HT1080 (cell line): ENCODE measurements around the gene SLC5A5. TPM values are rescaled to one million over a fixed set of nuclear protein-coding genes. Genes with fewer than 3 reads are reported as not detected.

Source experiments
- small RNA-seq: library from RNA; depleted of rRNA; stranded (forward); fragments of <200 nt; gene quantifications from one replicate; pipeline ENCODE3, GENCODE V24; 2014
- total RNA-seq: library from RNA; depleted of rRNA; stranded (reverse); fragments of >200 nt; shearing (Covaris generic); gene quantifications from 2 replicates; pipeline ENCODE4 v1.2.3, GENCODE V29; 2014; rRNA removed

Gene SLC5A5
- total RNA-seq, 1 experiment from 2014 or later, result not detected

Small RNA genes within 50 kb of the gene (small RNA-seq; reads per million reads assigned to genes)
- not detected for gene SNORA68

Other genes starting within 250 kb of the SLC5A5 start
- 0.02 and 0.07 TPM in 2 replicates for gene UNC13A, start 183.6 kb upstream of the SLC5A5 start, total RNA-seq
- 30.3 and 45.0 TPM in 2 replicates for gene MAP1S, start 152.5 kb upstream of the SLC5A5 start, total RNA-seq
- 0.53 TPM in 2 replicates for gene FCHO1, start 120.5 kb upstream of the SLC5A5 start, total RNA-seq
- gene B3GNT3, start 76.8 kb upstream of the SLC5A5 start, total RNA-seq, result 0.20 TPM in 1 of 2 replicates, not detected in the other
- gene INSL3, start 50.4 kb upstream of the SLC5A5 start, total RNA-seq, result not detected in 2 replicates
- 0.06 TPM in 1 of 2 replicates, not detected in the other for gene JAK3, start 24.0 kb upstream of the SLC5A5 start, total RNA-seq
- 2,013 and 2,102 TPM in 2 replicates for gene RPL18A, start 12.0 kb upstream of the SLC5A5 start, total RNA-seq
- 50.8 and 70.0 TPM in 2 replicates for gene CCDC124, start 61.1 kb downstream of the SLC5A5 start, total RNA-seq
- not detected in 2 replicates for gene KCNN1, start 95.2 kb downstream of the SLC5A5 start, total RNA-seq
- 8.7 and 10.3 TPM in 2 replicates for gene ARRDC2, start 136.2 kb downstream of the SLC5A5 start, total RNA-seq
- 0.13 and 1.0 TPM in 2 replicates for gene IL12RB1, start 215.0 kb downstream of the SLC5A5 start, total RNA-seq
- gene MAST3, start 225.8 kb downstream of the SLC5A5 start, total RNA-seq, result 1.4 and 2.3 TPM in 2 replicates